NCI-H226 (cell line): Measurements from ENCODE around the gene THADA.
A peak's percentile ranks its signal among the peaks of the same experiment; 100 is the strongest.
"Not testable (repeated sequence)": the region's sequence is repeated elsewhere in the genome, so short reads cannot be mapped to it uniquely, and the experiment has no call there.

Experiments used
- DNase-seq: peaks from one replicate; pipeline ENCODE4 v3.0.0-alpha.2; 2015

THADA gene

DNA sequence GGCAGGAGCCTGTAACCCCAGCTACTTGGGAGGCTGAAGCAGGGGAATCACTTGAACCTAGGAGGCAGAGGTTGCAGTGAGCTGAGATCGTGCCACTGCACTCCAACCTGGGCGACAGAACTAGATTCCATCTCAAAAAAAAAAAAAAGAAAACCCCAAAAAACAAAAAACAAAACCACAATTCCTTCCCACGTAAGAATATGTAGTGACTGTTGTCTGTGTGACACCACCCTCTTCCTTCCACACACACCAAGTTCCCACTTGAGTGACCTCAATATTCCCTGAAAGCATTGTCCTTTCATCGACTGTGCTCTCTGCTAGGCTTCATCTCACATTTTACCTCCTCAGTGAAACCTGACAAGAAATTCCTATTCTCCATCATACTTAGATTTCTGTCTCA lies 8.8 kb upstream of the THADA start:
- no peak for DNase-seq

DNA sequence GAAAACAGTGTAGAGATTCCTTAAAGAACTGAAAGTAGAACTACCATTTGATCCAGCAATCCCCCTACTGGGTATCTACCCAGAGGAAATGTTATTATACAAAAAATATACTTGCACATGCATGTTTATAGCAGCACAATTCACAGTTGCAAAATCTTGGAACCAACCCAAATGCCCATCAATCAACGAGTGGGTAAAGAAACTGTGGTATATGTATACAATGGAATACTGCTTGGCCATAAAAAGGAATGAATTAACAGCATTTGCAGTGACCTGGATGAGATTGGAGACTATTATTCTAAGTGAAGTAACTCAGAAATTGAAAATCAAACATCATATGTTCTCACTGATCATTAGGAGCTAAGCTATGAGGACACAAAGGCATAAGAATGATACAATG lies 4.8 kb upstream of the THADA start:
- not testable (repeated sequence) for DNase-seq

DNA sequence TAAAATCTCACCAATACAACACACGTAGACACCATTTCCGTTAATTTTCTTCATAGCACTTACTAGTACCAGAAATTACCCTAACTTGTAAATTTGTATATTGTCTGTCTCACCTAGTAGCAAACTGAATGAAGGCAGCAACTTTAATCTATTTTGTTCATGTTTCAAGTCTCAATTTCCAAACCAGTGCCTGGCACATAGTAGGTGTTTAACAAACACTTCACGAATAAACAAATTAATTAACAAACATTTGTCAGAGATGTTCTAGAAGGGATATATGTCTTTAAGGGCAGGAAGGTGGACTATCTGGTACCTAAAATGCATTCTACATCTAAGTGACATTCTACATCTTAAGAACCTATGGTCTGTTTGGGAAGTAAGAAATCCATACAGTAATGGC lies 963 bp downstream of the THADA start:
- DNase-seq = no peak

DNA sequence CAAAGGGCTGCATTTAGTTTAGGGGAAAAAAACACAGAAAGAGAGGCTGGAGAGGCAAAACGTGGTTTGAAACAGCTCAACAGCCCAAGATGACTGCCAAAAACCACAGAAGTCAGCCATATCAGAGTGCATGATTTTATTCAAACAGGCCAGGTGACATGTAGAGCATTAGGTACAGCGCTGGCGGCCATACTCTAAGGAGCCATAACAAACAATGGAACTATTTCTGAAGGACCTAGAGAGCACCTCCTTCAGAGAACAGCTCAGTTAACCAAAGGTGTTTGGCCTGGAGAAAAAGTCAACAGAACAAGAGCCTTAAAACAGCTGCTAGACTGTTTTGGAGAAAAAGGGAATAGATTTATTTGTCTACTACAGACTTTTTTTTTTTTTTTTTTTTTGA lies 2.6 kb downstream of the THADA start:
- no peak for DNase-seq

DNA sequence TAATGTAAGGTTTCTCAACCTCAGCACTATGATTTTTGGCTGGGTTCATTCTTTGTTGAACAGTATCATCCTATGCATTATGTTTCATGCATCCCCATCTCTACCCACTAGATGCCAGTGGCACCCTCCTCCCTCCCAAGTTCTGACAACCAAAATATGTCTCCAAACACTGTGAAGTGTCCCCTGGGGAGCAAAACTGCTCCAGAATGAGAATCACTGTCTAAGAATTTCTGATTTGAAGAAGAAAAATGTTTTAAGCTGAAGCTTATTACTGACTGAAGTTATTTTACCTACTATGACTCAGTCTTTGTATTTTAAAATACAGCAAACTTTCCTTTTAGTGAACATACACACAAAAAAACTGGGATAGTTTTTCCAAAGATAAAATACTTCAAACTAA lies 3.4 kb downstream of the THADA start:
- no peak for DNase-seq

DNA sequence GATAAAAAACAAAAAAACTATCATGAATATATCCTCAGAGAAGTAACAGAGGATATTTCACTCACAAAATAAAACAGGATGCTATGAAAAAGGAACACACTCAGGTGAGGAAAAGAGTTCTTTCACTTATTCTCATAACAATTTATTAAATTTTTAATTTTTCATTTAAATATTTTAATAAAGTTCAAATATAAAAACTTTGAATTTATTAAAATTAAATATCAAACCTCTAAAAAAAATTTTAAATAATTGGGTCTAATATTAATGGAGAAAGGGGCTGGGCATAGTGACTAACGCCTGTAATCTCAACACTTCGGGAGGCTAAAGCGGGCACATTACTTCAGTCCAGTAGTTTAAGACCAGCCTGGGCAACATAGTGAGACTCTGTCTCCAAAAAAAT lies 10.1 kb downstream of the THADA start:
- no peak for DNase-seq

DNA sequence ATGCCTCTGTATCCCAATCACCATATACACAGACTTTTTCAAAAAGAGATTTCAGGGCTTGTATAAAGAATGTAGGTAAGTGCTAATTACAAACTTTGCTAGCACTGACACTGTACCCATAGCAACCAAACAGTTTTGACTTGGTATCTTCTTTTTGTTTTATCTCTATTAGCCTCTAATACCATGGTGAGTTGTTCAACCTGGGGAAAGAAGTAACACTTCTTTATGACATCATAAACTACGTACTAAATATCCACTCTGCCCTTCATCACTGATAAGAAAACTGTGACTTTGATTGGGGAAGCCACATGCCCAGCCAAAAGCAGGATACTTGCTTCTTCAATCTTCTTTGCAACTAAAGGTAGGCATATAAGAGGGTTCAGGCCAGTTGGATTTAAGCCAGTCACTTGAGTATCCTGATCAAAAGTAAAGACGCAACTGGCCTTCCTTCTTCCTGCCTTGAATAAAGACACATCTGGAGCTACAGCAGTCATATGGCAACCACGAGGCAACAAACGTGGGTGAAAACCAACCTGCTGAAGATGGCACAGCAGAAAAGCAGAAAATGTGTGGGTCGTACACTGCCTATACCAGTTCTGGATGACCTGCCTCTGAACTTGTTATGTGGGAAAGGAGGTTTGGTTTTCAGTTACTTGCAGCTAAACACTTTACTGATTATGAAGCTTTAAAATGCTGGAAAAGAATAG lies 16.4 kb downstream of the THADA start:
- no peak for DNase-seq

DNA sequence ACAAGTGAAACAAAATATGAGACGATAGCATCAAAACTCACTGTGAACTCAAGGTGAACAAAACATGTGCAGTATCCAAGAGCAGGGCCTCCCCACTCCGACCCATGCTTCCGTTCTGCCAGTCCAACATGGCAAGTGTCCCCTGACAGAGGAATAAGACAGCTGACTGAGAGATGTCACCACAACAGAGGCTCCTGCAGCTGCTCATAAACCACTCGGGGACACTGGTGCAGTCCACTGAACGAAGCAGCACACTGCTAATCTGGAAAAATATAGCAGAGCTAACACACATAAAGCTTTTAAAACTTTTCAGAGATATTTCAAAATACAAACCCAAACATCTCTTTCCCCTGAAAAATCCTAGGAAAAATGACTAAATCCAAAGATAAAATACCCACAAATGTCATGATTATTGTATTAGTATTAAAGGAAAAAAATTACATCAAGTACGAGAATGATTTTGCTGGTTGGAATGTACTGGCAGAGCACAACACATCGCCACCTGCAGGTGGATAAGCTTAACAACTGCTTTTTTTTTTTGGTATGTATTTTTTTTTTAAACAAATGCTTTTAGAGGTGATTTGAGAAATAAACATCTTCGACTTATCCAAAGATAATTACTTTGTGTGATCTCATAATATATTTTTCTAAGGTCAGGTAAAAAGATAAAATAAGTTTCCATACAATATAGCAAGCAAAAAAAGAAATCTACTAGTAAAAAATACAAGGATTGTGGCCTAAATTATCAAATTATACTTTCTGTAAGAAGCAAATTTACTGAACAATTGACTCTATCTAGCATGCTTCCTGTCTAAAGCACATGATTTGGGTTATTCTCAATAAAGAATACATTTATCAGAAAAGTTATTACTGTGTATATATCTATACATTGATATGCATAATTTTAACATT lies 18.6 kb downstream of the THADA start:
- peak; percentile 12 for DNase-seq

DNA sequence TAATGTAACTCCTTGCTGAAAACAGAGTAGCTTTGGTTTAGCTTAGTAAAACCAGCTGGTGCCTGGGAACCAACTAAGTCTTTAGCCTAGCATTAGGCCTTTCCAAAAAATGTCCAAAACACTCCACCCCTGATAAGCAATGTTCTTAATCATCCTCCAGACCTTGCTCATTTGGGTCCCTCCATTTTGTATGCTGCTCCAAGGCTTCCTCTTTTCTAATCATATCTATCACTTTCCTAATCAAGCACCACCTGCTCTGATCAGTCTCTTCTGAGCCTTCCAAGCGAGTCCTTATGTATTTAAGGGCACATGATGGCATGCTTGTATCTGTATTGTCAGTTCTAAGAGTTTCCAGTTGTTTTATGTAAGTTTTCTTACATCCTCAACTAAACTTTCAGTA lies 23.6 kb downstream of the THADA start:
- no peak for DNase-seq

DNA sequence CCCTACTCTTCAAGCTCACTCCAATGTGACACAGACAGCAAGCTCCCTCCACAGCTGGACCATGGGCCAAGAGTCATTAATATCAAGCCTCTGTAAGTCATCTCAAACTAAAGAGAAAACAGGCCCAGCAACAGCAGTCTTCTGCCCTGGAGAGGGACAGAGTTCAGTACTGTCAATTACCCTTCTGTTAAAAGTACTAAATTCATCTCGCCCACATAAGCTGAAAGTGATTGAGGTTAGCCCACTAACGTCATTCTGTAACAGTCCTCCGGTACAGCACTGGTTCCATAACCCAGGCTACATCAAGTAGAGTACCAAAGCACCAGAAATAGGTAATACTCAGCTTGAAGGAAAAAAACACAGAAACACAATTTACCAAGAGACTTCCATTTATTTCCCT lies 25.9 kb downstream of the THADA start:
- no peak for DNase-seq

DNA sequence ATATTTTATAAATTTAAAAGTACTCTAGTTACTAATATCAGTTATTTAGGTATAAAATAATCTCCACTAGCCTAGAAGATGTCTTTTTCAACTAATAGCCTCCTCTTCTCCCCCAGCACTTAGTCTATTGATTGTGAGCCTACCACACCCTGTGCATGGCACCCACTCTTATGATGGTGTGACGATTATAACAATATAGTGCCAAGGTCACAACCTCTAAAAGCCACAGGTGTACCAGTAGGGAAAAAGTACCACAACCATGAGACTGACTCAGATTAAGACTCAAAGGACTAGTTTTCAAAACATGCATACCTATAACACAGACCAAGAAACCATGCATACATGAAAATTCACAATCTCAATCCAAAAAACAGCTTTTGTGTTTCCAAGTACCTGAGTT lies 27.6 kb downstream of the THADA start:
- DNase-seq = no peak

DNA sequence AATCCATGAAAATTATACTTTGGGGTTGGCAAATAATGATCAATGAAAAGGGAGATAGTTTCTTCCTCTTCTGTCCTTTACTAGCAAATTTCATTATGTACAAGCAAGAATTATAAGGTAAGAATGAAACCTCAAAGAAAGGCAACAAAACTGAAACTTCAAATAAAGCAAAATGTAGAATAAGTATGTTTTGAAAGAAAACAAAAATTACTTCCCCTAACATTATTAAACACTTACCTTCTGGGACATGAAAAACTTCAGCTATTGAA lies 29.4 kb downstream of the THADA start:
- DNase-seq = no peak

DNA sequence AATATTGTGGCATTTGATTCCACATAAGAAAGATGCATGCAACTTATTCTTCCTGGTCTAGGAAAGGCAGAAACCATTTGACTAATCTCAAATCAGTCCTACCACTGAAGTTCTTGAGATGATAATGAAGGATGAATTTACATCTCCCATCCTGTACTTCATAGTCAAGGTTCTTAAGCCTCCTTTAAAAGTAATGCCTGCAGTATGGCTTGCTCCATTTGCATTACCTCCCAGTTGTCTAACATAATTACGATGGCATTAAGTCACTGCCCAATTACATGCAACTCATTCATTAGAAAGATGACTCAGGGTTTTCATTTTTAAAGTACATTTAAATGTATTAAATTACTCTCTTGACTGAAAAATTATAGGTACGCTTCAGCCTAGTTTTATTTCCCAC lies 32.2 kb downstream of the THADA start:
- no peak for DNase-seq

DNA sequence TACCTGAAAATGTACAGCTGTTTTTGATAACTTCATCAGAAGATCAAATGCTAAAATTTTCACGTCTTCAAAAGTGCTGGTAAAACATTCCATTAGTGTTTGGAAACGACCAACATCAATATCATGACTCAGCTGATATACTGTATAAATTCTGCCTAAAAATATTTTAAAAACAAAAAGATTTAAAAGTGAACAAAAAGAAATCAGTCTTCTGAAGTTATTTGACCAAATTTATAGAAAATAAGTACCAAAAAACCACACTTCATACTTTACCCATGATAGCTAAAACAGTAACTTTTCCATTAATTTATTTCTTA lies 35.6 kb downstream of the THADA start:
- no peak for DNase-seq

DNA sequence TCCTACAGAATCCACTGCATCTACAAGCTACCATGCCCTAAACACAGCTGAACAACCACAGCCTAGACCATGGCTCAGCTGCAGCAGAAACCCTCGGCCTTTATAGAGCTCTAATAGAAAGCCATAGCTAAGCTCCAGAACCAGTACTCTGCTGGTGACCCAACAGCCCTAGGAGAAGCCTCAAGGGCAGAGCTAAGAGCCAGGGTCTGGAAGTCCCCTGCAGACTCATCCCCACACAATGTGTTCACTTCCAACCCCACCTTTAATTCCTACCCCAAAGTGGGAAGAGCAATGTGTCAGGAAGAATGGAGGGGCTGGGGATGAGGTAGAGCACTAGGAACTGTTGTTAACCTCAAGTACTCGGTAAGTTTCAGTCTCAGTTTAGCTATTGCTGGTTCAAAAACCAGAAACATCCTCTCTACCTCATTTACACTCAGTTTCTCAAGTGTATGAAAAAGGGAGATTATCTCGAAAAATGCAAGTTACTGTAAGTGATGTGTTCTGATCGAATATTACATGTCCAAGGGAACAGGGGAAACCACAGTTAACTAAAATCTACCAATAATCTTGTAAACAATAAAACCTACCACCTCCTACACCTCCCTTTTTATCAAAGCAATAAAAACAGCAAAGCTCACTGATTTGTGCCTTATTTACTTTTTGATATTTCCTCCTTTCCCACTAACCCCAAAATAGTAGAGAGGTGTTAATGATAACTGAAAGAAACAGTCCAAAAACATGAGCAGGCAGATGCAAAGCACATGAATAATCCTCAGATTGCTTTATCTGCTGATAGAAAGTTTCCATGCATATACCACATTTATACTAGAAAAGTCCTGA lies 36.2 kb downstream of the THADA start:
- no peak for DNase-seq

DNA sequence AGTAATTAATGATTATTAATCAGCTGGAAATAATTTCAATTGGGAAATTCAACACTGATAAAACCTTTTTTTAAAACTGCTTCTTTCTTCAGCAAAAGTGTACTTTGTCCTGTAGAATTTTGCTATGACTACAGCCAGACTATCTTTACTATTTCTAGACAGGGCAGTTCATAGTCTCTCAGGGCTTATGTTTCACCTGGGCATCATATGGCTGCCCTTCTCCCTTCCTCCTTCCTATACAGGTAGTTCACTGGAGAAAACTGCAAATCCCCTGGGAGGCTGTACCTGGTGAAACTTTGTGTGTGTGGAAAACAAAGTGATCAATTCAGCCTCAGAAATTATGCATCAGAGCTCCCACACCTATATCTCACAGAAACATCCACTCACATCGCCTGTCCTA lies 38.6 kb downstream of the THADA start:
- no peak for DNase-seq

DNA sequence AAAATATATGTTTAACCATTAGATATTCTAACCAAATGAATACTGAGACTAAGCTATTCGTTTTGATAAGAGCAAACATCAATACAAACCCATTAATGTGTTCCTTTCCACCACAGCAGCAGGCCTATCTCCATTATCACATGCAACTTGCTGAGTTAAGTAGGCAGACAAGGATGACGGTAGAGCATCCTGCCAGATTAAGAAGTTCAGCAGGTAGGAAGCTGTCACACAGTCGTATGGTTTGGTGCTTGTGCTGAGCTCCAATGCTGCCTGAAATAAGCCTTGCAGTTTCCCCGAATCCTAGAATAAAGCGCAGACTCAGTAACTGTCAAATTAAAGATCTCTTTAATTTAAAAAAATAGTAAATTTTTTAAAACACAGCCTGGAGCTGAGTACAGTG lies 39.6 kb downstream of the THADA start:
- DNase-seq = no peak

DNA sequence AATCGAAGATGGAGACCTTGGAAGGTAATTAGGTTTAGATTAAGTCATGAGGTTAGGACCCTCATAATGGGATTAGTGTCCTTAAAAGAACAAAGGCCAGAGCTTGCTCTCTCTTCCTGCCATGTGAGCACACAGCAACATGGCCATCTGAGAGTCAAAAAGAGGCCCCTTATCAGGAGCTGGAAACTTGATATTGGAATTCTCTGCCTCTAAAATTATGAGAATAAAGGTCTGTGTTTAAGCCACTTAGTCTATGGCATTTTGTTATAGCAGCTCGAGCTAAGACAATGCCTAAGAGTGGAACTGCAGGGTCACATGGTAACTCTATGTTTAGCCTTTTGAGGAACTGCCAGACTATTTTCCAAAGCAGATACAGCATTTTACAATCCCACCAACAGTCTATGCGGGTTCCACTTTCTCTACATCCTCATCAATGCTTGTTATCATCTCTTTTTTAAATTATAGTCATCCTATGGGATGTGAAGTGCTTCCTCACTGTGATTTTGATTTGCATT lies 42.4 kb downstream of the THADA start:
- DNase-seq = no peak

DNA sequence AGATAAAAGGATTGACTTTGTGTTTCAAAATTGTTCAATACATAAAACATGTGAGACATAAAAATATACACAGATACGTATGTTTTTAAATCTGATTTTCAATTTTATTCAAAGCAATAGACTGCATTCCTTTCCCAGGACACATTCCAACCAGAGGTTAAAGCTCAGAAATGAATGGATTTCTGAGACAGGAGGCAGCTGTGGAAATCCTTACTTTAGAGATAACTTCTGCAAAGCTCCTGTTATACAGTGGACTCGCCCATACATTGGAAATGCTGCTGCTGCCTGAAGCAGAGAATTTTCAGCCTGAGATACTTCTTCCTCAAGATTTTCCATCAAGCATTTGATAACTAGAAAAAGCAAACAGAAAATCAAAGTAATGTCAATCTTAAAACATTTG lies 43.8 kb downstream of the THADA start:
- no peak for DNase-seq

DNA sequence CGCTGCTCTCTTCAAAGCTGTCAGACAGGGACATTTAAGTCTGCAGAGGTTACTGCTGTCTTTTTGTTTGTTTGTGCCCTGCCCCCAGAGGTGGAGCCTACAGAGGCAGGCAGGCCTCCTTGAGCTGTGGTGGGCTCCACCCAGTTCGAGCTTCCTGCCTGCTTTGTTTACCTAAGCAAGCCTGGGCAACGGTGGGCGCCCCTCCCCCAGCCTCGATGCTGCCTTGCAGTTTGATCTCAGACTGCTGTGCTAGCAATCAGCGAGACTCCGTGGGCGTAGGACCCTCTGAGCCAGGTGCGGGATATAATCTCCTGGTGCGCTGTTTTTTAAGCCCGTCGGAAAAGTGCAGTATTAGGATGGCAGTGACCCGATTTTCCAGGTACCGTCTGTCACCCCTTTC lies 47.5 kb downstream of the THADA start:
- DNase-seq = not testable (repeated sequence)

DNA sequence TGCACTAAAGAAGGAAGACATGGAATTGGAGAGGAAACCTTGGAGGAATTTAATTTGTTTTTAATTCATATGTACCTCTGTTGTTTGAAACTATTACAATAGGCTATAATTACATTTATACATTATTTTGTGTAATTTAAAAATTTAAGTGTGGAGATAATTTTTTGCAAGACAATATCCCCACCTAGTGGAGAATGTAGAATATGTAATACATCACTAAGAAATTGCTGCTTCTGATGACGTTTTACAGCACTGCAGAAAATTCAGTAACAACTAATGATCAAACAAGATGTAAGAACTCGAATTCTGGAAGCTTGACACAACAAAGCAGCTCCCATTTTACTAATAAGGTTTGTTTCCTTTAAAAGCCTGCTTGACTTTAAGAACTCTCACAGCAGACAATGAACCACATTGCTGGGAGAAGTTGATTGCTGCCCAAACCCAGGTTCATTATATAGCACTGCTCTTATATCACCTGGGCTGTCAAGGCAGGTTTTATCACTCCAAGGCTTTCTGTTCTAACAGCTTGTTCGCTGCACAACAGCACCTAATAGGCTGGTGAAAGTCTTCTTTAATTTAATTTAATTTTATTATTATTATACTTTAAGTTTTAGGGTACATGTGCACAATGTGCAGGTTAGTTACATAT lies 53.4 kb downstream of the THADA start:
- DNase-seq = peak; percentile 7

DNA sequence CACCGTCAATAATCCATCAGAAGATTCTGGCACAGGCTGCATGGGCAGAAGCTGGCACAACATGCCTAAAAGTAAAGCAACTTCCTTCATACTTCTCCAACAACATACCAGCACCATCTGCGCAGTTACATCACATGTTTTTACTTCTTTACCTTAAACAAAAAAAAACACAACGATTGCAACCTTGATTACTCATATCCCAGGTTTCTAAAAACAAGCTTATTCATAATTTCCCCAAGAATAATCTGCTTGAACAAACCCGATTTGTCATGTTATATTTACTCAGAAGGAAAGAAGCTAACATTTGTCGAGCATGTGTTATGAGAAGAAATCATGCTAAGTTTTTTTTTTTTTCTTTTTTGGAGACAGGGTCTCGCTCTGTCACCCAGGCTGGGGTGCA lies 54.7 kb downstream of the THADA start:
- DNase-seq = no peak
